H1 (cell line): ENCODE results near the gene KRT7. TPM values are rescaled to one million over a fixed set of nuclear protein-coding genes. Genes with fewer than 3 reads are reported as not detected.

Source experiments
- CTCF ChIA-PET: fragments of 300-600 bp; sonication (Branson Sonifier 250); formaldehyde crosslinking; loops from one replicate; lab custom pipeline; 2021; ENCODE audit not compliant: partially characterized antibody; lab: Charles Lee
- POLR2A ChIA-PET: fragments of 300-600 bp; sonication (Branson Sonifier 250); formaldehyde crosslinking; loops from one replicate; lab custom pipeline; 2021; ENCODE audit warnings: inconsistent platforms; ENCODE audit not compliant: partially characterized antibody; lab: Charles Lee
- DNase-seq, 2 experiments: peaks; one replicate each; pipeline versions ENCODE4 v3.0.0 to v3.0.0-alpha.2; 2010 to 2022; ENCODE audit warnings: low spot score in 2 of 2, low read depth in 1 of 2, mixed read lengths in 1 of 2
- FAIRE-seq: peaks from 2 replicates; lab custom pipeline; 2011; peaks lifted over from hg19 to GRCh38; lab: Jason Lieb, UNC
- H2AFZ ChIP-seq: 2 replicates; pipeline ENCODE4 v1.8.1; 2012; ENCODE audit warnings: low read length, inconsistent platforms
- H2AK5ac ChIP-seq: 2 replicates; pipeline ENCODE4 v1.6.1; 2013; ENCODE audit warnings: low read depth, low read length
- H2BK120ac ChIP-seq: replicated peaks from 2 replicates; pipeline ENCODE3; 2013; ENCODE audit warnings: low read depth, low read length, inconsistent platforms
- H2BK12ac ChIP-seq: 2 replicates; pipeline ENCODE4 v1.6.1; 2013; ENCODE audit warnings: low read depth, low read length
- H2BK15ac ChIP-seq: 2 replicates; pipeline ENCODE4 v1.6.1; 2013; ENCODE audit warnings: low read length
- H2BK20ac ChIP-seq: 2 replicates; pipeline ENCODE4 v1.6.1; 2013; ENCODE audit warnings: low read length
- H2BK5ac ChIP-seq: 2 replicates; pipeline ENCODE4 v1.6.1; 2013; ENCODE audit warnings: low read depth, low read length
- H3K14ac ChIP-seq: 2 replicates; pipeline ENCODE4 v1.6.1; 2013; ENCODE audit warnings: inconsistent platforms; ENCODE audit not compliant: insufficient read length
- H3K18ac ChIP-seq: 2 replicates; pipeline ENCODE4 v1.6.1; 2013; ENCODE audit warnings: low read length; ENCODE audit errors: extremely low read depth
- H3K23ac ChIP-seq: 2 replicates; pipeline ENCODE4 v1.6.1; 2013; ENCODE audit warnings: inconsistent platforms; ENCODE audit not compliant: insufficient read length
- H3K23me2 ChIP-seq: 2 replicates; pipeline ENCODE4 v1.6.1; 2013; ENCODE audit warnings: low read depth, low read length
- H3K27ac ChIP-seq: 2 replicates; pipeline ENCODE4 v1.6.1; 2011; ENCODE audit warnings: low read depth, low read length, inconsistent platforms
- H3K27me3 ChIP-seq, 4 experiments: replicated peaks in 1 of 4; 1 replicate in 1 of 4; 2 replicates in 3 of 4; pipeline versions ENCODE4 v1.6.1 to v1.8.1; 2011 to 2013; ENCODE audit warnings: low read length in 3 of 4, mild to moderate bottlenecking in 3 of 4, inconsistent platforms in 2 of 4, mixed read lengths in 2 of 4, moderate library complexity in 1 of 4; ENCODE audit not compliant: control insufficient read depth in 3 of 4, insufficient read depth in 3 of 4; ENCODE audit errors: extremely low read depth in 1 of 4
- H3K36me3 ChIP-seq, 4 experiments: 2 replicates each; pipeline versions ENCODE4 v1.6.1 to v1.8.1; 2011 to 2013; ENCODE audit warnings: mild to moderate bottlenecking in 4 of 4, low read length in 3 of 4, moderate library complexity in 2 of 4, control low read depth in 1 of 4, inconsistent platforms in 1 of 4; ENCODE audit not compliant: insufficient read depth in 4 of 4, control insufficient read depth in 2 of 4
- H3K4ac ChIP-seq: replicated peaks from 2 replicates; pipeline ENCODE3; 2013; ENCODE audit warnings: low read length, low read depth, mixed read lengths, inconsistent platforms; ENCODE audit not compliant: insufficient read length
- H3K4me1 ChIP-seq, 4 experiments: replicated peaks in 1 of 4; 1 replicate in 1 of 4; 2 replicates in 3 of 4; pipeline versions ENCODE4 v1.6.1 to v1.8.1; 2011 to 2013; ENCODE audit warnings: low read length in 3 of 4, inconsistent platforms in 2 of 4, mixed read lengths in 1 of 4; ENCODE audit not compliant: insufficient read depth in 4 of 4, control insufficient read depth in 3 of 4
- H3K4me2 ChIP-seq, 2 experiments: 2 replicates each; pipeline versions ENCODE4 v1.6.1 to v1.8.1; 2011 to 2013; ENCODE audit warnings: low read depth in 2 of 2, low read length in 2 of 2, control low read depth in 1 of 2, inconsistent platforms in 1 of 2, mild to moderate bottlenecking in 1 of 2; ENCODE audit not compliant: insufficient read depth in 1 of 2
- H3K4me3 ChIP-seq, 4 experiments: fragments of 200-600, 300-600 bp in 1 of 4; sonication (generic), shearing (Covaris generic), sonication (Bioruptor Twin) in 1 of 4; 2 replicates each; pipeline versions ENCODE4 v1.5.1 to v1.8.1; 2011 to 2016; ENCODE audit warnings: low read length in 4 of 4, low read depth in 3 of 4, control low read depth in 2 of 4, inconsistent platforms in 2 of 4, mild to moderate bottlenecking in 2 of 4, mixed read lengths in 1 of 4, moderate library complexity in 1 of 4; ENCODE audit not compliant: insufficient read depth in 2 of 4; ENCODE audit errors: extremely low read depth in 1 of 4
- H3K56ac ChIP-seq: replicated peaks from 2 replicates; pipeline ENCODE3; 2013; ENCODE audit warnings: low read depth, mild to moderate bottlenecking, mixed read lengths, low read length, inconsistent platforms; ENCODE audit not compliant: insufficient read length
- H3K79me1 ChIP-seq: 2 replicates; pipeline ENCODE4 v1.6.1; 2013; ENCODE audit warnings: low read depth, low read length, control low read depth
- H3K79me2 ChIP-seq, 2 experiments: 2 replicates each; pipeline versions ENCODE4 v1.6.1 to v1.8.1; 2012 to 2013; ENCODE audit warnings: low read length in 2 of 2, mild to moderate bottlenecking in 2 of 2, inconsistent platforms in 1 of 2; ENCODE audit not compliant: insufficient read depth in 2 of 2, control insufficient read depth in 1 of 2
- H3K9ac ChIP-seq, 4 experiments: replicated peaks in 1 of 4; 1 replicate in 1 of 4; 2 replicates in 3 of 4; pipeline versions ENCODE4 v1.6.1 to v1.8.1; 2011 to 2013; ENCODE audit warnings: low read depth in 3 of 4, low read length in 3 of 4, control low read depth in 2 of 4, mild to moderate bottlenecking in 2 of 4, moderate library complexity in 2 of 4, inconsistent platforms in 1 of 4; ENCODE audit errors: extremely low read depth in 1 of 4
- H3K9me3 ChIP-seq, 2 experiments: 2 replicates each; pipeline versions ENCODE4 v1.6.1 to v1.8.1; 2012 to 2013; ENCODE audit warnings: mild to moderate bottlenecking in 2 of 2, moderate library complexity in 2 of 2, control low read depth in 1 of 2, inconsistent platforms in 1 of 2, low read depth in 1 of 2, low read length in 1 of 2, mixed read lengths in 1 of 2; ENCODE audit not compliant: insufficient read depth in 2 of 2
- H4K20me1 ChIP-seq, 2 experiments: replicated peaks in 1 of 2; 2 replicates each; pipeline versions ENCODE3 to v1.8.1; 2011 to 2013; ENCODE audit warnings: inconsistent platforms in 2 of 2, low read length in 2 of 2, mild to moderate bottlenecking in 1 of 2; ENCODE audit not compliant: insufficient read depth in 2 of 2, control insufficient read depth in 1 of 2
- H4K5ac ChIP-seq: 2 replicates; pipeline ENCODE4 v1.6.1; 2013; ENCODE audit warnings: low read length, low read depth, mixed read lengths, inconsistent platforms; ENCODE audit not compliant: insufficient read length
- H4K8ac ChIP-seq: 2 replicates; pipeline ENCODE4 v1.8.0; 2013; ENCODE audit warnings: mild to moderate bottlenecking, moderate library complexity, low read length, inconsistent platforms; ENCODE audit not compliant: insufficient read depth; ENCODE audit errors: extremely low read depth
- H4K91ac ChIP-seq: replicated peaks from 2 replicates; pipeline ENCODE3; 2013; ENCODE audit warnings: low read length, mixed read lengths, inconsistent platforms; ENCODE audit not compliant: insufficient read length
- ASH2L ChIP-seq: fragments of 200-600, 300-600 bp; sonication (generic); IDR thresholded peaks from one replicate; pipeline ENCODE4 v1.7.1; 2017; ENCODE audit warnings: low read length
- BACH1 ChIP-seq: IDR thresholded peaks from 2 replicates; pipeline ENCODE4 v1.6.1; 2012; ENCODE audit warnings: low read length, improper control_type of control experiment
- EP300 ChIP-seq, 2 experiments: IDR thresholded peaks; 1 replicate in 1 of 2; 2 replicates in 1 of 2; pipeline ENCODE4 v1.6.1; 2011 to 2012; ENCODE audit warnings: low read depth in 2 of 2, low read length in 2 of 2, mild to moderate bottlenecking in 2 of 2, borderline replicate concordance in 1 of 2, inconsistent platforms in 1 of 2, moderate library complexity in 1 of 2
- EZH2 ChIP-seq: fragments of 200-600 bp; sonication (generic); IDR thresholded peaks from 2 replicates; pipeline ENCODE4 v1.7.1; 2012; ENCODE audit warnings: low read depth, mild to moderate bottlenecking, moderate library complexity, low read length, inconsistent platforms; ENCODE audit not compliant: severe bottlenecking
- JUND ChIP-seq: IDR thresholded peaks from 2 replicates; pipeline ENCODE4 v1.6.1; 2011; ENCODE audit warnings: mild to moderate bottlenecking, improper control_type of control experiment, low read length
- RAD21 ChIP-seq, 2 experiments: IDR thresholded peaks in 1 of 2; conservative IDR thresholded peaks in 1 of 2; 2 replicates each; pipeline ENCODE4 v1.6.1; 2011; ENCODE audit warnings: low read depth in 2 of 2, low read length in 2 of 2, improper control_type of control experiment in 1 of 2, inconsistent platforms in 1 of 2, mild to moderate bottlenecking in 1 of 2, moderate library complexity in 1 of 2
- TCF12 ChIP-seq: IDR thresholded peaks from 2 replicates; pipeline ENCODE4 v1.6.1; 2011; ENCODE audit warnings: low read depth, mild to moderate bottlenecking, low read length
- YY1 ChIP-seq: IDR thresholded peaks from 2 replicates; pipeline ENCODE4 v1.6.1; 2011; ENCODE audit warnings: low read depth, mild to moderate bottlenecking, low read length
- WGBS, 2 experiments: shearing (Covaris generic) in 1 of 2; methylation state at CpG; one replicate each; pipeline versions ENCODE4 v1.1.6 to v1.1.7; 2013 to 2015; ENCODE audit warnings: low lambda C conversion rate in 2 of 2, mixed read lengths in 2 of 2, inconsistent platforms in 1 of 2, low coverage in 1 of 2, missing lambda C conversion rate in 1 of 2; ENCODE audit not compliant: insufficient replicate concordance in 2 of 2, insufficient coverage in 1 of 2, insufficient read length in 1 of 2; ENCODE audit errors: extremely low coverage in 1 of 2, missing lambda C conversion rate in 1 of 2; 5-methylcytosine and 5-hydroxymethylcytosine counted together
- polyA plus RNA-seq, 7 experiments: library from polyadenylated mRNA; depleted of rRNA in 3 of 7; stranded (reverse) in 5 of 7; unstranded in 2 of 7; fragments of >200 nt in 5 of 7; fragments of 200-250 nt in 2 of 7; gene quantifications; 1 replicate in 5 of 7; 2 replicates in 1 of 7; 4 replicates in 1 of 7; pipeline versions ENCODE4 v1.2.1 to v1.2.3, GENCODE V29; 2011 to 2013; ENCODE audit warnings: missing spikeins in 2 of 7, mixed read lengths in 2 of 7
- total RNA-seq: library from RNA; stranded (reverse); fragmentation: NEBNext Ultra II Directional; extraction: Animal tissue kit (Norgen Biotek cat#: 25700); gene quantifications from 2 replicates; pipeline ENCODE4 v1.2.1, GENCODE V29; 2021
- TF ChIP-seq, protein P1 (sequence below): IDR thresholded peaks from 2 replicates; pipeline ENCODE4 v1.6.1; 2011; ENCODE audit warnings: low read length, improper control_type of control experiment
- TF ChIP-seq, protein P2 (sequence below): IDR thresholded peaks from 2 replicates; pipeline ENCODE4 v1.6.1; 2012; ENCODE audit warnings: inconsistent platforms

Gene KRT7
- total and polyA plus RNA-seq, 2 of the 8 experiments (the other 6 are each of a cell fraction or from before 2014, with no cell fraction given), result 13.2 to 19.0 TPM

DNA sequence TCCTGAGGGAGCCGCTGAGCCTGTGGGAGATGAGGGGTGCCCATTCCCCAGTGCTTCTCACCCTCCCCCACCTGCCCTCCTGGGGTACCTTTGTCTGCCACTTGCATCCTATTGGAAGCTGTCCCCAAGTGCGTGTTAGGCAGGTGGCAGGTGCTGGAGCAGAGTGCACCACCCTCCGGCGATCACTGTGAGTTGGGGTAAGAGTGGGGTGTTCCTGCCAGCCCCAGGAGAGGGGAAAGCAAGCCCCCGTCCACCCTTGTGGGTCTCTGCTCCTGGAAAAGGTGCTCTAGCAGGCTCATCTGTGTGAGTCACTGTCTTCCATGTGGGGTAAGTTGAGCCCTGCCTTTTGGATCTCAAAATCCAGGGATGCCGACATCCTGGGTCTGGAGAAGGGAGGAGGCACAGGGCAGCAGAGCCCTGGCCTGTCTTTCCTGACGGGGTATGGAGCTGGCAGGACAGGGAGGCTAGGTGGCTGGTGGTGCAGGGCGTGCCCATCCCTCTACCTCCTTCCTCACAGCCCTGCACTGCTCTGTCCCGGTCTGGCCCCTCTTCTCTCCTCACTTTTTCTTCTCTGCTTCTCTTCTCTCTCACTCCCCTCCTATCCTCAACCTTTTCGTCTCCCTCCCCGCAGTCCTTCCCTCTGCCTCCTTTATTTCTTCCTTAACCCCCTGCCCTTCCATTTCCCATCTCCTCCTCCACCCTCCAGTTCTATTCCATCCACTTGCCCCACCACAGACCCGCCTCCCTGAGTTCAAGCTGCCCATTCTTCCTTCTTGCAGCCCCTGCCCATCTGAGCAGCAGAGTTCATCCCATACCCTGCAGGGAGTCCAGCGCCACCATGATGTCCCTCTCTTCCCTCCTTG, 20.1 kb upstream of the KRT7 start:
- H3K18ac ChIP-seq, result no peak overlapping the region
- no peak overlapping the region for H3K4ac ChIP-seq
- no peaks in the 10 kb centered on the region for H3K36me3 ChIP-seq
- DNase-seq (no peak), FAIRE-seq (no peak)
- no peak overlapping the region for H2BK20ac ChIP-seq
- peaks cover 0 to 4% (median under 1%) of the 10 kb centered on the region in 4 experiments; a peak in 4 of 7 replicates for H3K4me1 ChIP-seq
- no peak overlapping the region for H3K14ac ChIP-seq
- no peak overlapping the region; the same call in 1 of the 2 replicates for H2BK5ac ChIP-seq
- no peak overlapping the region; the same call in 1 of the 2 replicates for H2AK5ac ChIP-seq
- H3K9ac ChIP-seq, result no peak overlapping the region
- H4K8ac ChIP-seq, result peak overlapping the region; percentile 53; the same call in 1 of the 2 replicates
- no peak overlapping the region for H2AFZ ChIP-seq
- H2BK15ac ChIP-seq, result no peak overlapping the region
- H2BK12ac ChIP-seq, result 0 out of 2 replicates have a peak overlapping the region, but pooled peaks have one; percentile 63
- no peaks in the 10 kb centered on the region for H3K27me3 ChIP-seq
- H4K5ac ChIP-seq, result no peak overlapping the region
- H3K56ac ChIP-seq, result no peak overlapping the region
- peaks cover 0 to 3% of the 10 kb centered on the region in 2 experiments for H4K20me1 ChIP-seq
- H3K27ac ChIP-seq, result no peak overlapping the region
- POLR2A ChIA-PET, result interaction anchor here (0.9 kb wide), 1 partner anchor 31 kb away, joined by 5 read pairs; no protein-coding TSS in a partner anchor
- H3K23ac ChIP-seq, result no peak overlapping the region
- CTCF ChIA-PET, result interaction anchor here (0.6 to 13.2 kb wide), 42 partner anchors 8 to 759 kb away, joined by 3 to 146 read pairs (median 6); partner anchors contain the start of genes KRT7 and KRT86
- H3K79me1 ChIP-seq, result no peaks in the 10 kb centered on the region
- H2BK120ac ChIP-seq, result no peak overlapping the region
- no peaks in the 10 kb centered on the region for H3K9me3 ChIP-seq
- no peaks in the 10 kb centered on the region for H3K23me2 ChIP-seq
- no peaks in the 10 kb centered on the region for H3K79me2 ChIP-seq
- 74 to 100% methylated on average over 2 to 13 of the region's 13 CpGs for WGBS, 2 experiments
- H3K4me3 ChIP-seq, result no peak overlapping the region
- no peak overlapping the region for H4K91ac ChIP-seq
- H3K4me2 ChIP-seq, result no peak overlapping the region
- TF ChIP-seq, protein P1, sequence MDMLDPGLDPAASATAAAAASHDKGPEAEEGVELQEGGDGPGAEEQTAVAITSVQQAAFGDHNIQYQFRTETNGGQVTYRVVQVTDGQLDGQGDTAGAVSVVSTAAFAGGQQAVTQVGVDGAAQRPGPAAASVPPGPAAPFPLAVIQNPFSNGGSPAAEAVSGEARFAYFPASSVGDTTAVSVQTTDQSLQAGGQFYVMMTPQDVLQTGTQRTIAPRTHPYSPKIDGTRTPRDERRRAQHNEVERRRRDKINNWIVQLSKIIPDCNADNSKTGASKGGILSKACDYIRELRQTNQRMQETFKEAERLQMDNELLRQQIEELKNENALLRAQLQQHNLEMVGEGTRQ, result no peak
- TF ChIP-seq BACH1 (no peak), RAD21 (IDR thresholded peaks at IDR 0.05 in 1 of 2, conservative IDR thresholded peaks at IDR 0.05 in 1 of 2; ENCODE audit: low read depth in 2 of 2, low read length in 2 of 2) (no peak), EP300 (IDR thresholded peaks at IDR 0.05; ENCODE audit: borderline replicate concordance in 1 of 2, low read depth in 2 of 2, low read length in 2 of 2) (no peak), ASH2L (no peak), YY1 (no peak), TCF12 (no peak), JUND (no peak), EZH2 (no peak)
- TF ChIP-seq, protein P2, sequence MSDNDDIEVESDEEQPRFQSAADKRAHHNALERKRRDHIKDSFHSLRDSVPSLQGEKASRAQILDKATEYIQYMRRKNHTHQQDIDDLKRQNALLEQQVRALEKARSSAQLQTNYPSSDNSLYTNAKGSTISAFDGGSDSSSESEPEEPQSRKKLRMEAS, result no peak
